T-helper 2 cell treated with Interferon-gamma antibody and Interleukin-4, amounts not matched to agents 100 ng/mL and 5 ng/mL, for 36 hours (primary cell): ENCODE results near the gene ATP2B3. TPM values are rescaled to one million over a fixed set of nuclear protein-coding genes. Genes with fewer than 3 reads are reported as not detected.
"Not testable (repeated sequence)": the region's sequence is repeated elsewhere in the genome, so short reads cannot be mapped to it uniquely, and the experiment has no call there.

ENCODE experiments used
- intact Hi-C: fragments of 100-400 bp; cut with micrococcal nuclease; formaldehyde crosslinking; loops from one replicate; pipeline ENCODE4 v1.15.1; 2023
- total RNA-seq: library from RNA; stranded (reverse); gene quantifications from 2 replicates; pipeline ENCODE4 v1.2.3, GENCODE V29; 2022

The ATP2B3 gene
- total RNA-seq, 1 donor from 2014 or later: not detected

GRCh38 chrX:153592091-153592833 lies 74.8 kb downstream of the ATP2B3 start:
- intact Hi-C loops: no loop called here

GRCh38 chrX:153592966-153593688 lies 75.7 kb downstream of the ATP2B3 start:
- intact Hi-C loops: no loop called here

GRCh38 chrX:153593811-153594500 lies 76.5 kb downstream of the ATP2B3 start:
- intact Hi-C loops: no loop called here

GRCh38 chrX:153595387-153595786 lies 77.9 kb downstream of the ATP2B3 start:
- intact Hi-C loops: loop anchor here (5.0 kb wide), 1 partner anchor 263 kb away; the partner anchor contains the start of gene ZNF275

GRCh38 chrX:153595859-153596857 lies 78.7 kb downstream of the ATP2B3 start:
- intact Hi-C loops: loop anchor here (5.0 kb wide), 1 partner anchor 264 kb away; the partner anchor contains the start of gene ZNF275

- intact Hi-C loops: loop anchor here (5.0 kb wide), 1 partner anchor 265 kb away; the partner anchor contains the start of gene ZNF275
These were observed 79.7 kb downstream of the ATP2B3 start for GRCh38 chrX:153596981-153597750.

- intact Hi-C loops: loop anchor here (1.0 to 5.0 kb wide), 4 partner anchors 15 to 266 kb away; partner anchors contain the start of genes ABCD1, BCAP31, HAUS7 and ZNF275
These were observed 81.2 kb downstream of the ATP2B3 start, which contains the start of gene CCNQ for GRCh38 chrX:153598541-153599191. Gene CCNQ (minus strand): TSS chrX:153599139. CDS start chrX:153599073, 66 bp downstream.

- intact Hi-C loops: loop anchor here (1.0 to 5.0 kb wide), 3 partner anchors 16 to 267 kb away; partner anchors contain the start of genes HAUS7 and ZNF275
These were observed 82.0 kb downstream of the ATP2B3 start for GRCh38 chrX:153599192-153600031.

GRCh38 chrX:153600032-153600373 lies 82.6 kb downstream of the ATP2B3 start:
- intact Hi-C loops: no loop called here

GRCh38 chrX:153600921-153601320 lies 83.5 kb downstream of the ATP2B3 start:
- intact Hi-C loops: no loop called here

- intact Hi-C loops: no loop called here
These were observed 84.2 kb downstream of the ATP2B3 start for GRCh38 chrX:153601511-153602110.

GRCh38 chrX:153602601-153603000 lies 85.2 kb downstream of the ATP2B3 start:
- intact Hi-C loops: no loop called here

- intact Hi-C loops: no loop called here
These were observed 85.8 kb downstream of the ATP2B3 start for GRCh38 chrX:153603131-153603656.

GRCh38 chrX:153604666-153605380 lies 87.4 kb downstream of the ATP2B3 start:
- intact Hi-C loops: not testable (repeated sequence)

- intact Hi-C loops: no loop called here
These were observed 89.1 kb downstream of the ATP2B3 start for GRCh38 chrX:153606503-153606902.

- intact Hi-C loops: no loop called here
These were observed 90.9 kb downstream of the ATP2B3 start for GRCh38 chrX:153608376-153608775.

- intact Hi-C loops: no loop called here
These were observed 91.4 kb downstream of the ATP2B3 start for GRCh38 chrX:153608806-153609205.
